Endothelial cell of umbilical vein (primary cell): ENCODE data around the gene PLA2R1. TPM values are rescaled to one million over a fixed set of nuclear protein-coding genes. Genes with fewer than 3 reads are reported as not detected.

ENCODE experiments used
- BruUV-seq: library from RNA; stranded (reverse); fragments of 400-500 nt; replicated peaks from 2 replicates; lab custom pipeline; 2021; lab: Mats Ljungman, UMichigan
- CTCF ChIA-PET: fragments of 300-600, 350-600 bp; sonication (Branson Sonifier 250); formaldehyde crosslinking; loops from one replicate; lab custom pipeline; 2021; ENCODE audit warnings: antibody characterized with exemption, inconsistent platforms; lab: Charles Lee
- POLR2A ChIA-PET: fragments of 300-600, 350-600 bp; sonication (Branson Sonifier 250); formaldehyde crosslinking; loops from one replicate; lab custom pipeline; 2021; ENCODE audit warnings: antibody characterized with exemption, inconsistent platforms; lab: Charles Lee
- DNase-seq: peaks from one replicate; pipeline ENCODE4 v3.0.0-alpha.2; 2011; ENCODE audit warnings: low read depth, low spot score
- FAIRE-seq: peaks from 2 replicates; lab custom pipeline; 2011; peaks lifted over from hg19 to GRCh38; lab: Jason Lieb, UNC
- H2AFZ ChIP-seq: 2 replicates; pipeline ENCODE4 v1.6.0; 2012; ENCODE audit warnings: low read depth, low read length, control low read depth, inconsistent platforms
- H3K27ac ChIP-seq: 2 replicates; pipeline ENCODE4 v1.5.1; 2011; ENCODE audit warnings: low read depth, mild to moderate bottlenecking, control low read depth, low read length, moderate library complexity; ENCODE audit not compliant: insufficient read depth
- H3K27me3 ChIP-seq, 2 experiments: 2 replicates each; pipeline versions ENCODE4 v1.6.0 to v1.6.1; 2011; ENCODE audit warnings: low read length in 2 of 2, mixed read lengths in 1 of 2; ENCODE audit not compliant: control insufficient read depth in 2 of 2, insufficient read depth in 2 of 2
- H3K36me3 ChIP-seq, 2 experiments: 2 replicates in 1 of 2; 3 replicates in 1 of 2; pipeline ENCODE4 v1.5.1; 2011; ENCODE audit warnings: low read length in 2 of 2, mild to moderate bottlenecking in 1 of 2, moderate library complexity in 1 of 2; ENCODE audit not compliant: control insufficient read depth in 2 of 2, insufficient read depth in 2 of 2; ENCODE audit errors: extremely low read depth in 1 of 2
- H3K4me1 ChIP-seq: 3 replicates; pipeline ENCODE4 v1.5.1; 2011; ENCODE audit warnings: mild to moderate bottlenecking, low read length; ENCODE audit not compliant: control insufficient read depth, insufficient read depth; ENCODE audit errors: extremely low read depth
- H3K4me2 ChIP-seq: 2 replicates; pipeline ENCODE4 v1.6.1; 2011; ENCODE audit warnings: low read length, control low read depth, mixed read lengths; ENCODE audit not compliant: insufficient read depth
- H3K4me3 ChIP-seq, 3 experiments: fragments of 200-600 bp in 1 of 3; sonication (generic), shearing (Covaris generic) in 1 of 3; replicated peaks in 1 of 3; 2 replicates each; pipeline ENCODE4 v1.5.1; 2011 to 2016; ENCODE audit warnings: control low read depth in 3 of 3, low read length in 3 of 3, mild to moderate bottlenecking in 2 of 3, inconsistent platforms in 1 of 3, low read depth in 1 of 3, moderate library complexity in 1 of 3; ENCODE audit not compliant: insufficient read depth in 1 of 3
- H3K79me2 ChIP-seq: 2 replicates; pipeline ENCODE4 v1.6.0; 2012; ENCODE audit warnings: low read length, inconsistent platforms; ENCODE audit not compliant: control insufficient read depth, insufficient read depth
- H3K9ac ChIP-seq: replicated peaks from 2 replicates; pipeline ENCODE3; 2011; ENCODE audit warnings: low read length, control low read depth; ENCODE audit not compliant: insufficient read depth; ENCODE audit errors: extremely low read depth
- H3K9me1 ChIP-seq: replicated peaks from 3 replicates; pipeline ENCODE4 v1.6.0; 2011; ENCODE audit warnings: mild to moderate bottlenecking, low read length; ENCODE audit not compliant: control insufficient read depth, insufficient read depth; ENCODE audit errors: extremely low read depth
- H3K9me3 ChIP-seq: replicated peaks from 2 replicates; pipeline ENCODE4 v1.5.1; 2012; ENCODE audit warnings: low read length, inconsistent platforms; ENCODE audit not compliant: control insufficient read depth, insufficient read depth
- H4K20me1 ChIP-seq: replicated peaks from 2 replicates; pipeline ENCODE3; 2011; ENCODE audit warnings: mild to moderate bottlenecking, low read length; ENCODE audit not compliant: control insufficient read depth, insufficient read depth; ENCODE audit errors: extremely low read depth
- CTCF ChIP-seq, 2 donors: IDR thresholded peaks; 1 replicate in 1 of 2; 2 replicates in 1 of 2; pipeline ENCODE4 v1.5.1; 2011; ENCODE audit warnings: low read length in 2 of 2, mild to moderate bottlenecking in 2 of 2, moderate library complexity in 2 of 2, control low read depth in 1 of 2, inconsistent platforms in 1 of 2, low read depth in 1 of 2; ENCODE audit not compliant: insufficient read depth in 1 of 2; ENCODE audit errors: extremely low read depth in 1 of 2
- EZH2 ChIP-seq: IDR thresholded peaks from 2 replicates; pipeline ENCODE4 v1.6.1; 2012; ENCODE audit warnings: borderline replicate concordance, low read depth, mild to moderate bottlenecking, moderate library complexity, low read length, inconsistent platforms; ENCODE audit not compliant: severe bottlenecking
- GATA2 ChIP-seq: IDR thresholded peaks from 2 replicates; pipeline ENCODE4 v1.7.0; 2011; ENCODE audit warnings: low read depth, mild to moderate bottlenecking, moderate library complexity, mixed read lengths, low read length; ENCODE audit not compliant: insufficient read length, insufficient read depth
- JUN ChIP-seq: IDR thresholded peaks from 2 replicates; pipeline ENCODE4 v1.6.1; 2011; ENCODE audit warnings: borderline replicate concordance, low read depth; ENCODE audit not compliant: insufficient read length, insufficient read depth
- MAX ChIP-seq: IDR thresholded peaks from 2 replicates; pipeline ENCODE4 v1.6.1; 2011; ENCODE audit not compliant: insufficient read depth, insufficient read length
- MYC ChIP-seq: IDR thresholded peaks from one replicate; pipeline ENCODE4 v1.6.1; 2011; ENCODE audit warnings: mild to moderate bottlenecking, low read depth, low read length
- POLR2A ChIP-seq: IDR thresholded peaks from 2 replicates; pipeline ENCODE4 v1.6.1; 2012; ENCODE audit warnings: low read depth, mild to moderate bottlenecking, control low read depth, low read length
- dilution Hi-C: fragments of 300-500 bp; cut with MboI; formaldehyde crosslinking; loops from one replicate; pipeline ENCODE4 v1.15.0; 2019; ENCODE audit warnings: low sequenced_read_pairs; ENCODE audit not compliant: extremely low pct_ligation_motif_present
- intact Hi-C: fragments of 100-400 bp; cut with micrococcal nuclease; formaldehyde crosslinking; loops from one replicate; pipeline ENCODE4 v1.10.0; 2022
- polyA plus RNA-seq, 4 experiments: library from polyadenylated mRNA; depleted of rRNA in 3 of 4; stranded (reverse) in 3 of 4; unstranded in 1 of 4; fragments of >200 nt; gene quantifications; 2 replicates each; pipeline versions ENCODE4 v1.2.1 to v1.2.3, GENCODE V29; 2011 to 2012; ENCODE audit warnings: missing spikeins in 1 of 4
- total RNA-seq: library from RNA; stranded (reverse); gene quantifications from 2 replicates; pipeline ENCODE4 v1.2.3, GENCODE V29; 2021

Gene PLA2R1
- total and polyA plus RNA-seq, 2 donors (not counting 3 experiments of a cell fraction or from before 2014, with no cell fraction given), result 6.9 to 14.4 TPM

- Histone ChIP-seq H4K20me1 (no peaks in the 10 kb centered on the region), H3K79me2 (no peaks in the 10 kb centered on the region), H3K27me3 (no peaks in the 10 kb centered on the region), H3K36me3 (peaks cover 0 to 13% of the 10 kb centered on the region in 2 experiments), H3K9ac (no peak overlapping the region), H3K4me3 (no peak overlapping the region), H3K9me1 (no peaks in the 10 kb centered on the region), H3K4me1 (no peaks in the 10 kb centered on the region), H2AFZ (no peak overlapping the region), H3K27ac (no peak overlapping the region), H3K4me2 (no peak overlapping the region), H3K9me3 (no peaks in the 10 kb centered on the region)
- FAIRE-seq, result no peak
- intact Hi-C loops, result no loop called here
- BruUV-seq, result no TSS peak
- DNase-seq, result no peak
- ChIA-PET CTCF (no interaction called here), POLR2A (no interaction called here)
- TF ChIP-seq EZH2 (no peak), POLR2A (no peak), GATA2 (no peak), MAX (no peak), JUN (no peak), CTCF (IDR thresholded peaks at IDR 0.05; ENCODE audit: extremely low read depth in 1 of 2, insufficient read depth in 1 of 2, low read depth in 1 of 2, low read length in 2 of 2) (no peak), MYC (no peak)
- dilution Hi-C loops, result no loop called here
Observed at GRCh38 chr2:160007111-160007510, 55.3 kb downstream of the PLA2R1 start.
